ENCODE data around the gene PRSS56.

PRSS56 gene

DNA sequence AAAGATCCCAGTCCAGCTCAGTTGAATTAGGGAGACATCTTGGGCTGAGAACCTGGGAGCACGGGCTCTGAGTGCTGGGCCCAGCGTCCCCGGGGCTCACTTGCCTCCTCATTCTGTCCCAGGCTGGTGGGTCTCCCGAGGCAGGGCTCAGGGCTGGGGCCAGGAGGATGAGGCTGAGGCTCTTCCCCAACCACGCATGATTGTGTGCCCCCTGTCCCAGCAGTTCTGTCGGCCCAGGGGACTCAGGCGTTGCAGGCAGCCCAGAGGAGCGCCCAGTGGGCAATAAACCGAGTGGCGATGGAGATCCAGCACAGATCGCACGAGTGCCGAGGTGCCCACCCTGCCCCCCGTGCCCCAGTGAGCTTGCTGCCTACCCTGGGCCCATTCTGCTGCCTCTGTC, 910 bp downstream of the PRSS56 start:
- TF ChIP-seq, protein P1, sequence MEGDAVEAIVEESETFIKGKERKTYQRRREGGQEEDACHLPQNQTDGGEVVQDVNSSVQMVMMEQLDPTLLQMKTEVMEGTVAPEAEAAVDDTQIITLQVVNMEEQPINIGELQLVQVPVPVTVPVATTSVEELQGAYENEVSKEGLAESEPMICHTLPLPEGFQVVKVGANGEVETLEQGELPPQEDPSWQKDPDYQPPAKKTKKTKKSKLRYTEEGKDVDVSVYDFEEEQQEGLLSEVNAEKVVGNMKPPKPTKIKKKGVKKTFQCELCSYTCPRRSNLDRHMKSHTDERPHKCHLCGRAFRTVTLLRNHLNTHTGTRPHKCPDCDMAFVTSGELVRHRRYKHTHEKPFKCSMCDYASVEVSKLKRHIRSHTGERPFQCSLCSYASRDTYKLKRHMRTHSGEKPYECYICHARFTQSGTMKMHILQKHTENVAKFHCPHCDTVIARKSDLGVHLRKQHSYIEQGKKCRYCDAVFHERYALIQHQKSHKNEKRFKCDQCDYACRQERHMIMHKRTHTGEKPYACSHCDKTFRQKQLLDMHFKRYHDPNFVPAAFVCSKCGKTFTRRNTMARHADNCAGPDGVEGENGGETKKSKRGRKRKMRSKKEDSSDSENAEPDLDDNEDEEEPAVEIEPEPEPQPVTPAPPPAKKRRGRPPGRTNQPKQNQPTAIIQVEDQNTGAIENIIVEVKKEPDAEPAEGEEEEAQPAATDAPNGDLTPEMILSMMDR (conservative IDR thresholded peaks at IDR 0.05; ENCODE audit: control insufficient read depth, insufficient read depth, low read depth, low read length), result no peak
- DNase-seq (ENCODE audit: low read depth), result no peak
- H3K4me3 ChIP-seq (ENCODE audit: control insufficient read depth, low read depth, low read length), result no peak overlapping the region

DNA sequence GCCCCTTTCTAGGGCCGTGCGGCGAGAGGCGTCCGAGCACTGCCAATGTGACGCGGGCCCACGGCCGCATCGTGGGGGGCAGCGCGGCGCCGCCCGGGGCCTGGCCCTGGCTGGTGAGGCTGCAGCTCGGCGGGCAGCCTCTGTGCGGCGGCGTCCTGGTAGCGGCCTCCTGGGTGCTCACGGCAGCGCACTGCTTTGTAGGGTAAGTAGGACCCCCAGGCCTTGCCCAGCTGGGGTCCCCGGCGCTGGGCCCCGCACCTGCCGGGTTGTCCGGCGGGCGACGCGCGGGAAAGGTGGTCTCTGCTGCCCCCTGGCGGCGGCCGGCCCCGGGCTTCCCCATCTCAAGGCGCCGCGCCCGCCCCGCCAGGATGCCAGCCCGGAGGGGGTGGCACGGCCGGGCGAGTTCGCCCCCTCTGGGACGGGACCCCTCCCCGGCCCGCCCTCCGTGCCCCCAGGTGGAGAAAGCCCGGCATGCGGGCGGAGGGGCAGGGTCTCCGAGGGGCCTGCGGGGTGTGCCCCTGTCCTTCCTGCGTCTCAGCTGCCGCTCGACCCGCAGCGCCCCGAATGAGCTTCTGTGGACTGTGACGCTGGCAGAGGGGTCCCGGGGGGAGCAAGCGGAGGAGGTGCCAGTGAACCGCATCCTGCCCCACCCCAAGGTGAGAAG, 1.9 kb downstream of the PRSS56 start:
- TF ChIP-seq, protein P1 (conservative IDR thresholded peaks at IDR 0.05; ENCODE audit: control insufficient read depth, insufficient read depth, low read depth, low read length), result peak; percentile 26
- peak; percentile 7 for DNase-seq (ENCODE audit: low read depth)
- H3K4me3 ChIP-seq (ENCODE audit: control insufficient read depth, low read depth, low read length), result no peak overlapping the region

DNA sequence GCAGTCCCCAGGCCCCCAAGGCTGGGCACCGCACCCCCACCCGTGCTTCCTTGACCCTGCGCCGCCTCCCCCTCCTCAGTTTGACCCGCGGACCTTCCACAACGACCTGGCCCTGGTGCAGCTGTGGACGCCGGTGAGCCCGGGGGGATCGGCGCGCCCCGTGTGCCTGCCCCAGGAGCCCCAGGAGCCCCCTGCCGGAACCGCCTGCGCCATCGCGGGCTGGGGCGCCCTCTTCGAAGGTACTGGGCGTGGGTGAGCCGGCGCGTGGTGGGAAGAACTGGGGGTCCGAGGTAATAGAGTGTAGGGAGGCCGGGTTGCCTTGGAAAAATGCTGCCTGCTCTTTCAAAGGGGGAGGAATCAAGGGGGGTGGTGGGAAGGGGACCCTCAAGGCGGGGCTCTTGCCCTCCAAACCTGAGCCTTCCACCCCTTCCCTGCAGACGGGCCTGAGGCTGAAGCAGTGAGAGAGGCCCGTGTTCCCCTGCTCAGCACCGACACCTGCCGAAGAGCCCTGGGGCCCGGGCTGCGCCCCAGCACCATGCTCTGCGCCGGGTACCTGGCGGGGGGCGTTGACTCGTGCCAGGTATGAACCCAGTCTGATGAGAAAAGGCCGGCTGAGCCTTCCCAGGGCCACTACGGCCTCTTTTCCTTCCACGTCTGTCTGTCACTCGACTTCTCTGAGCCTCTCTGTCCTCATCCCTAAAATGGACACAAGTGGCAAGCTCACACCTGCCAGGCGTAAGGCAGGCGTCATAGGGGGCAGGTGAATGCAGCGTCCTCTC, 2.6 kb downstream of the PRSS56 start:
- no peak for DNase-seq (ENCODE audit: low read depth)
- H3K4me3 ChIP-seq (ENCODE audit: control insufficient read depth, low read depth, low read length), result no peak overlapping the region
- TF ChIP-seq, protein P1 (conservative IDR thresholded peaks at IDR 0.05; ENCODE audit: control insufficient read depth, insufficient read depth, low read depth, low read length), result no peak

DNA sequence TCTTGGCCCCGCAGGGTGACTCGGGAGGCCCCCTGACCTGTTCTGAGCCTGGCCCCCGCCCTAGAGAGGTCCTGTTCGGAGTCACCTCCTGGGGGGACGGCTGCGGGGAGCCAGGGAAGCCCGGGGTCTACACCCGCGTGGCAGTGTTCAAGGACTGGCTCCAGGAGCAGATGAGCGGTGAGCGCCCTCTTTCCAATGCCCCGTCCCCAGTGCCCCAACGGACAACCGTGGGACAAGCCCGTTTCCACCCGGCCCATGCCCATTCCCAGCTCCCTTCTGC, 3.2 kb downstream of the PRSS56 start:
- TF ChIP-seq, protein P1 (conservative IDR thresholded peaks at IDR 0.05; ENCODE audit: control insufficient read depth, insufficient read depth, low read depth, low read length), result no peak
- no peak for DNase-seq (ENCODE audit: low read depth)
- H3K4me3 ChIP-seq (ENCODE audit: control insufficient read depth, low read depth, low read length), result no peak overlapping the region

DNA sequence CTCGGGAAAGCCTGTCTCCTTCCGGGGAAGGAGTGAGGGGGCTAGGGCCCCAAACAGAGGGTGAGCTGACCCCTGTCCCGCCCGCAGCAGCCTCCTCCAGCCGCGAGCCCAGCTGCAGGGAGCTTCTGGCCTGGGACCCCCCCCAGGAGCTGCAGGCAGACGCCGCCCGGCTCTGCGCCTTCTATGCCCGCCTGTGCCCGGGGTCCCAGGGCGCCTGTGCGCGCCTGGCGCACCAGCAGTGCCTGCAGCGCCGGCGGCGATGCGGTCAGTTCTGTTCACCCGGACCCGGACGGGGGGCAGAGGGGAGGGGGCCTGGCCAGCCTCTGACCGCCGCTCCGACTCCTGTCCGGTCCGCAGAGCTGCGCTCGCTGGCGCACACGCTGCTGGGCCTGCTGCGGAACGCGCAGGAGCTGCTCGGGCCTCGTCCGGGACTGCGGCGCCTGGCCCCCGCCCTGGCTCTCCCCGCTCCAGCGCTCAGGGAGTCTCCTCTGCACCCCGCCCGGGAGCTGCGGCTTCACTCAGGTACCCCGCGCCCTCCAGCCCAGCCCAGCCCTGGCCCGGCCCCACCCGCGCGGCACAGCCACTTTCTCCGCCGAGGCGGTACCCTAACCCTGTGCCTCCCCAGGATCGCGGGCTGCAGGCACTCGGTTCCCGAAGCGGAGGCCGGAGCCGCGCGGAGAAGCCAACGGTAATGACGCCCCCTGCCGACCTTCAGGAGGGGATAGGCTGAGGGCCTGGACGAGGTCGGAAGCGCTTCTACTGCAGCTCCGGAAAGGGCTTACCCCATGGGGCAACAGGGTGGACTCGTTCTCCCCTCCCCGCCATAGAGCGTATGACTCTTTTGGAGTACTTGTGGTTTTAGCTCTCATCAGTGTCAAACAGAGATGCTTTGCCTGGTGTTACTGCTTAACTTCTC, 3.8 kb downstream of the PRSS56 start:
- TF ChIP-seq, protein P1 (conservative IDR thresholded peaks at IDR 0.05; ENCODE audit: control insufficient read depth, insufficient read depth, low read depth, low read length), result no peak
- no peak overlapping the region for H3K4me3 ChIP-seq (ENCODE audit: control insufficient read depth, low read depth, low read length)
- DNase-seq (ENCODE audit: low read depth), result peak; percentile 25

DNA sequence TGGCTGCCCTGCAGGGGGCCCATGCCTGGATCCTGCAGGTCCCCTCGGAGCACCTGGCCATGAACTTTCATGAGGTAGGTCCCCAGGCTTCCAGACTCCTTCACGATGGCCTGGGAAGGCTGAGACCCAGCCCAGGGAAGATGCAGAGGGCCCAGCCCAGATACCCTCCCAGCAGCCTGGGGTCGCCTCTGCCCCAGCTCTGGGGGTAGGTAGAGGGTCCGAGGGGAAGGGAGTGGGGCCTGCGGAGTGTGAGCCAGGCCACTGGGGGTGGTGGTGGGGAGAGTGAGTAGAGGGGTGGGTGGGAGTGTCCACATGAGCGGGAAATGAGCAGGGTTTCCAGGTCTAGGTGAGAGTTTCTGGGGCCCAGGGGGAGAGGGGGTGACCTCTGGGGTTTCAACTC, 4.6 kb downstream of the PRSS56 start:
- TF ChIP-seq, protein P1 (conservative IDR thresholded peaks at IDR 0.05; ENCODE audit: control insufficient read depth, insufficient read depth, low read depth, low read length), result no peak
- H3K4me3 ChIP-seq (ENCODE audit: control insufficient read depth, low read depth, low read length), result no peak overlapping the region
- no peak for DNase-seq (ENCODE audit: low read depth)
